Loucy (cell line): ENCODE data around the gene GAB1.

Experiments
- CTCF ChIP-seq: fragments of 200-600 bp; sonication (generic); conservative IDR thresholded peaks from 2 replicates; pipeline ENCODE4 v1.5.1; 2014; ENCODE audit warnings: mild to moderate bottlenecking, antibody characterized with exemption, low read length
- EZH2phosphoT487 ChIP-seq: fragments of 200-600 bp; IDR thresholded peaks from 2 replicates; pipeline ENCODE4 v1.6.1; 2018; ENCODE audit warnings: antibody characterized with exemption, mild to moderate bottlenecking, moderate library complexity, borderline replicate concordance

- TF ChIP-seq CTCF (no peak), EZH2phosphoT487 (no peak)
These were observed 96.6 kb downstream of the GAB1 start for GRCh38 chr4:143433231-143433630.
